Gastrocnemius medialis (tissue), 4 donors: ENCODE data around the gene NEUROD2. TPM values are rescaled to one million over a fixed set of nuclear protein-coding genes. Genes with fewer than 3 reads are reported as not detected.

Experiments used
- ATAC-seq, 2 donors: fragments of 150-250 bp; one replicate each; pipeline ENCODE4 v1.9.1; 2016
- DNase-seq, 2 donors: peaks; one replicate each; pipeline ENCODE4 v3.0.0-alpha.2; 2019
- H3K27ac ChIP-seq, 4 donors: fragments of 200-600 bp; sonication (generic); 1 replicate in 1 of 4; 2 replicates in 3 of 4; pipeline ENCODE4 v1.5.1; 2016 to 2018; ENCODE audit warnings: mild to moderate bottlenecking in 2 of 4, moderate library complexity in 1 of 4
- H3K27me3 ChIP-seq, 3 donors: fragments of 200-600 bp; sonication (generic) in 2 of 3; 1 replicate in 1 of 3; 2 replicates in 2 of 3; pipeline versions ENCODE4 v1.5.1 to v1.6.0; 2016 to 2019; ENCODE audit warnings: mild to moderate bottlenecking in 1 of 3, moderate library complexity in 1 of 3
- H3K36me3 ChIP-seq, 2 donors: fragments of 200-600 bp; sonication (generic) in 1 of 2; one replicate each; pipeline ENCODE4 v1.5.1; 2017 to 2018
- H3K4me1 ChIP-seq, 2 donors: fragments of 200-600 bp; sonication (generic) in 1 of 2; one replicate each; pipeline ENCODE4 v1.5.1; 2016 to 2017; ENCODE audit warnings: mild to moderate bottlenecking in 2 of 2
- H3K4me3 ChIP-seq, 4 donors: fragments of 200-600 bp; sonication (generic) in 3 of 4; 1 replicate in 1 of 4; 2 replicates in 3 of 4; pipeline ENCODE4 v1.5.1; 2016 to 2019; ENCODE audit warnings: mild to moderate bottlenecking in 2 of 4
- H3K9me3 ChIP-seq, 3 donors: fragments of 200-600 bp; sonication (generic) in 2 of 3; 1 replicate in 1 of 3; 2 replicates in 2 of 3; pipeline ENCODE4 v1.5.1; 2016 to 2019
- POLR2A ChIP-seq, 2 donors: fragments of 450-650 bp; IDR thresholded peaks; one replicate each; pipeline ENCODE4 v1.6.1; 2017; ENCODE audit warnings: antibody characterized with exemption in 2 of 2, mild to moderate bottlenecking in 2 of 2, moderate library complexity in 2 of 2
- in situ Hi-C, 4 donors: fragments of 200-750 bp; cut with MboI; loops; one replicate each; pipeline versions ENCODE4 v1.15.0 to v1.8.0; 2017; ENCODE audit warnings: low sequenced_read_pairs in 4 of 4
- intact Hi-C: fragments of 100-400 bp; cut with DNase I; formaldehyde crosslinking; loops from one replicate; pipeline ENCODE4 v1.15.1; 2023; ENCODE audit warnings: low total_unique reads
- total RNA-seq, 4 donors: library from RNA; depleted of rRNA; stranded (reverse); fragments of >200 nt; gene quantifications; one replicate each; pipeline versions ENCODE4 v1.1.0 to v1.2.3, GENCODE V29; 2016
- TF ChIP-seq, protein P1 (sequence below), 5 experiments: fragments of 450-650 bp in 3 of 5; fragments of 200-600 bp in 2 of 5; sonication (generic) in 2 of 5; IDR thresholded peaks in 4 of 5; conservative IDR thresholded peaks in 1 of 5; 1 replicate in 4 of 5; 2 replicates in 1 of 5; pipeline ENCODE4 v1.5.1; 2016 to 2019; ENCODE audit warnings: antibody characterized with exemption in 5 of 5, mild to moderate bottlenecking in 3 of 5, moderate library complexity in 3 of 5

The NEUROD2 gene
- total RNA-seq, 4 donors from 2014 or later: not detected

DNA sequence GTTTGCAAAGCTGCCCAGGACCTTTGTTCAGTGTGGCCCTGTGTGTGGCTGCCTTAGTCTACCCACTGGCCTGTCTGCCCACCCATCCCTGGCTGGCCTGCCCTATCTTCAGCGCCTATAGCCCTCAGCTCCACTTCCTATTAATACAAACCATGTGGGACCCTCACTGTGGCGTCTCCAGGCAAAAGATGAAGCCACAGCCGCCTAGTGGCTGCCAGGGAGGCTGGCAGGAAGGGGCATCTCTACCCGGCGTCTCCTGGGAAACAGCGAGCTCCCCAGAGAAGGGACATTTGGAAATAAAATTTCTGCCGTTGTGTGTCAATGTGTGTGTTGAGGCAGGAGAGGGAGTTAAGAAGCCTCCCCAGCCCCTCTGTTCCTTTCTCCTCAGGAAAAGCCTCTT, 31.5 kb downstream of the NEUROD2 start:
- Histone ChIP-seq H3K4me3 (no peak overlapping the region), H3K36me3 (no peaks in the 10 kb centered on the region), H3K27ac (no peak overlapping the region), H3K4me1 (peaks cover 0 to 3% of the 10 kb centered on the region in 2 donors), H3K9me3 (no peaks in the 10 kb centered on the region), H3K27me3 (no peaks in the 10 kb centered on the region)
- DNase-seq: no peak
- TF ChIP-seq, protein P1, sequence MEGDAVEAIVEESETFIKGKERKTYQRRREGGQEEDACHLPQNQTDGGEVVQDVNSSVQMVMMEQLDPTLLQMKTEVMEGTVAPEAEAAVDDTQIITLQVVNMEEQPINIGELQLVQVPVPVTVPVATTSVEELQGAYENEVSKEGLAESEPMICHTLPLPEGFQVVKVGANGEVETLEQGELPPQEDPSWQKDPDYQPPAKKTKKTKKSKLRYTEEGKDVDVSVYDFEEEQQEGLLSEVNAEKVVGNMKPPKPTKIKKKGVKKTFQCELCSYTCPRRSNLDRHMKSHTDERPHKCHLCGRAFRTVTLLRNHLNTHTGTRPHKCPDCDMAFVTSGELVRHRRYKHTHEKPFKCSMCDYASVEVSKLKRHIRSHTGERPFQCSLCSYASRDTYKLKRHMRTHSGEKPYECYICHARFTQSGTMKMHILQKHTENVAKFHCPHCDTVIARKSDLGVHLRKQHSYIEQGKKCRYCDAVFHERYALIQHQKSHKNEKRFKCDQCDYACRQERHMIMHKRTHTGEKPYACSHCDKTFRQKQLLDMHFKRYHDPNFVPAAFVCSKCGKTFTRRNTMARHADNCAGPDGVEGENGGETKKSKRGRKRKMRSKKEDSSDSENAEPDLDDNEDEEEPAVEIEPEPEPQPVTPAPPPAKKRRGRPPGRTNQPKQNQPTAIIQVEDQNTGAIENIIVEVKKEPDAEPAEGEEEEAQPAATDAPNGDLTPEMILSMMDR (IDR thresholded peaks at IDR 0.05 in 4 of 5, conservative IDR thresholded peaks at IDR 0.05 in 1 of 5): no peak
- no peak for TF ChIP-seq POLR2A (IDR thresholded peaks at IDR 0.05)
- no peak for ATAC-seq
- in situ Hi-C loops: no loop called here
- intact Hi-C loops: no loop called here

DNA sequence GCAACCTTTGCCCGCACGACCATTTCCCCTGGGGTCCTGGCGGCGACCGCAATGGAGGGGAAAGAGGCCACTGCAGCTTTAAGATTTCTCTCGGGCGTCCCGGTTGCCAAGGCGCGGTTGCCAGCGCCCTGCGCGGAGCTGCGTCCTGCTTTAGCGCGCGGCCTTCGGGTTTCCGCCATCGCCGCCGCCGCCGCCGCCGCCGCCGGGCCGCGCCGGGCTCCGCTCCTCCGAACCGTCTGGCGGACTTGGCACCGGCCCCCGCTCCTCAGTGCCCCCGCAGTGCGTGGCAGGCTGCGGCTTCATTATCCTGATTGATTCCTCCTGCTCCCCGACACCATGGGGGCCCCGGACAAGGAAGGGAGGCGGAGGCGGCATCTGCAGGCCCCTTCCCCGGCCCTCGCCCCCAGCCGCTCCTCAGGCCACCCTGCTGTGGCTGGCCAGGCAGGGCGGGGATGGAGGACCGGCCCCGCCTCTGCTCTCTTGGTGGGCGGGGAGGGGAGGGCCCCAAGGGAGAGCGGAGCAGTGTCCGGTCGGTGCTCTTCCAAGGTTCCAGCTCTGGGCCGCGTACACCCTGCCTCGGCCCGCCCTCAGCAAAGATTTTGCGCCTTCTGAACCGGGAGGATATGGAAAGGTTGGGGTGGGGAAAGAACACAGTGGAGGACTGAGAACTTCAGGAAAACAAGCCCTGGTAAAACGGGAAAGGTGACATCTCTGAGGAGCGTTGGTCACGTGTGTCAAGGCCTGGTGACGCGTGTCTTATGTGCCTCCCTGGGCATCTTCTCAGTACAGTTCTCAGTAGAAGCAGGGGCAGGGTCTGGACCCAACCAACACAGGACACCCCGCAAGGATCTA, 34.0 kb downstream of the NEUROD2 start:
- Histone ChIP-seq H3K4me1 (peaks cover 0 to 3% of the 10 kb centered on the region in 2 donors), H3K27ac (peak overlapping the region; percentile 61 to 80 (median 72)), H3K4me3 (peak overlapping the region; percentile 58 to 74 (median 71)), H3K9me3 (no peaks in the 10 kb centered on the region), H3K27me3 (no peaks in the 10 kb centered on the region), H3K36me3 (no peaks in the 10 kb centered on the region)
- TF ChIP-seq, protein P1 (IDR thresholded peaks at IDR 0.05 in 4 of 5, conservative IDR thresholded peaks at IDR 0.05 in 1 of 5): no peak
- no peak for TF ChIP-seq POLR2A (IDR thresholded peaks at IDR 0.05)
- in situ Hi-C loops: no loop called here
- peak; percentile 31 to 48 for DNase-seq
- intact Hi-C loops: no loop called here
- ATAC-seq: peak; percentile 60 to 74

DNA sequence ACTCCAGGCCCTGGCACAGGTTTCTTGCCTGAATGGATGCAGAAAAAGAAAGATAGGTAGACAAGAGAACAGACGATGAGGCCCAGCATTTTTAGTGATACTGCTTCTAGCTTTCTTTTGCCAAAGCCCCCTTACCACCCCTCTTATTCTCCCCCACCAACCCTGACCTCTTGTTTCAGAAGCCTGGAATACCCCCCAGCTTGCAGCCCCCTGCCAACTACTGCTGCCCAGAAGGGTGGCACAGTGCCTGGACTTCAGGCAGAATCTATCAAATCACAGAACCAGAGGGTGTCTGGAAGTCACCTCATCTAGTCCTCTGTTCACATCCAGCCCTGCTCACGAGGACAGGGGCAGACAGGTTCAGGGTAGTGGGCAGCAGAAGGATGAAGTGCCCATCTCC, 35.6 kb downstream of the NEUROD2 start:
- DNase-seq: no peak
- TF ChIP-seq, protein P1 (IDR thresholded peaks at IDR 0.05 in 4 of 5, conservative IDR thresholded peaks at IDR 0.05 in 1 of 5): no peak
- TF ChIP-seq POLR2A (IDR thresholded peaks at IDR 0.05): no peak
- no peaks in the 10 kb centered on the region for H3K27me3 ChIP-seq
- intact Hi-C loops (no loop called here), in situ Hi-C loops (no loop called here)
- H3K36me3 ChIP-seq: peaks cover 0 to 8% of the 10 kb centered on the region in 2 donors
- ATAC-seq: no peak
- no peak overlapping the region for H3K4me3 ChIP-seq
- H3K4me1 ChIP-seq: peaks cover 0 to 3% of the 10 kb centered on the region in 2 donors
- H3K27ac ChIP-seq: no peak overlapping the region
- H3K9me3 ChIP-seq: no peaks in the 10 kb centered on the region

DNA sequence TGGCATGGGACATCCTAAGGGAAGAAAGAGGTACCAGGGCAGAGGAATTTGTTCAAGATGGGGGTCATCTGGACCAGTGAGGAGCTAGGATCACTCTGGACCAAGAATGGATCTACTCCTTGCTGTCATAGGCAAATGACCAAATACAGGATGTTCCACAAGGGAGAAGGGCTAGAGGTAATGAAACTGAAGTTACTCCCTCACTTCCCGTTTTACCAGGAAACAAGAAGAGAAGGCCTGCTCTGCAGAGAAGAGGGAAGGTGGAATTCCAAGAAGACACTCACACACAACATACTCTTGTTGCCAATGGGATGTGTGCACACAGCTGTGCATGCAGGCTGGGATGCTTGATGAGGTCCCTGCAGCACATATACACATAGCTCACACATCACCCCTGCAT, 38.6 kb downstream of the NEUROD2 start:
- in situ Hi-C loops (no loop called here), intact Hi-C loops (no loop called here)
- TF ChIP-seq, protein P1 (IDR thresholded peaks at IDR 0.05 in 4 of 5, conservative IDR thresholded peaks at IDR 0.05 in 1 of 5): no peak
- no peak for TF ChIP-seq POLR2A (IDR thresholded peaks at IDR 0.05)
- no peaks in the 10 kb centered on the region for H3K9me3 ChIP-seq
- peaks cover 3 to 4% of the 10 kb centered on the region in 2 donors for H3K4me1 ChIP-seq
- H3K27ac ChIP-seq: no peak overlapping the region
- H3K27me3 ChIP-seq: no peaks in the 10 kb centered on the region
- DNase-seq: no peak
- no peak overlapping the region for H3K4me3 ChIP-seq
- peaks cover 0 to 25% of the 10 kb centered on the region in 2 donors for H3K36me3 ChIP-seq
- ATAC-seq: no peak
